Measurements from ENCODE around the gene CCDC33. TPM values are rescaled to one million over a fixed set of nuclear protein-coding genes. Genes with fewer than 3 reads are reported as not detected.

CCDC33 gene
- total and polyA plus RNA-seq, 2 experiments from 2014 or later: 2.6 to 2.8 TPM

GRCh38 chr15:74330861-74331408 is 94.8 kb downstream of the CCDC33 start:
- no peaks in the 10 kb centered on the region; the same call in 2 of the 3 replicates for H3K36me3 Mint-ChIP-seq (ENCODE audit: low read depth)
- H3K27me3 Mint-ChIP-seq (ENCODE audit: insufficient read depth, low read depth, poor library complexity): peaks cover 11% of the 10 kb centered on the region
- Histone ChIP-seq H3K9me2 (ENCODE audit: insufficient read depth) (no peaks in the 10 kb centered on the region), H3K4me3 (no peak overlapping the region), H3K79me2 (replicated peaks; ENCODE audit: insufficient read depth) (no peaks in the 10 kb centered on the region), H3K27me3 (ENCODE audit: insufficient read depth) (no peaks in the 10 kb centered on the region), H3K27ac (ENCODE audit: low read depth) (no peak overlapping the region), H4K20me1 (replicated peaks; ENCODE audit: insufficient read depth) (no peaks in the 10 kb centered on the region), H3K4me1 (ENCODE audit: insufficient read depth) (no peaks in the 10 kb centered on the region; the same call in 1 of the 2 replicates), H2AFZ (no peak overlapping the region), H3K36me3 (ENCODE audit: insufficient read depth) (no peaks in the 10 kb centered on the region), H3F3A (replicated peaks; ENCODE audit: low read depth) (no peaks in the 10 kb centered on the region), H3K4me2 (no peak overlapping the region)
- no peaks in the 10 kb centered on the region for H3K9me3 Mint-ChIP-seq
- TF ChIP-seq STAT1 (IDR thresholded peaks at IDR 0.05; ENCODE audit: unreplicated experiment) (no peak), CREB1 (CRISPR knock-in tag; IDR thresholded peaks at IDR 0.05; ENCODE audit: low read depth) (no peak), REST (IDR thresholded peaks at IDR 0.05; ENCODE audit: unreplicated experiment) (no peak), EZH2 (IDR thresholded peaks at IDR 0.05; ENCODE audit: low read depth, unreplicated experiment) (no peak), ETS1 (IDR thresholded peaks at IDR 0.05) (no peak), ZNF114 (CRISPR knock-in tag; IDR thresholded peaks at IDR 0.05) (no peak)
- peaks cover 14% of the 10 kb centered on the region for H3K4me1 Mint-ChIP-seq
- DNase-seq (ENCODE audit: low spot score) (no peak), ATAC-seq (no peak)
- no peak overlapping the region for H3K27ac Mint-ChIP-seq
- H3K4me3 Mint-ChIP-seq: no peak overlapping the region

DNA sequence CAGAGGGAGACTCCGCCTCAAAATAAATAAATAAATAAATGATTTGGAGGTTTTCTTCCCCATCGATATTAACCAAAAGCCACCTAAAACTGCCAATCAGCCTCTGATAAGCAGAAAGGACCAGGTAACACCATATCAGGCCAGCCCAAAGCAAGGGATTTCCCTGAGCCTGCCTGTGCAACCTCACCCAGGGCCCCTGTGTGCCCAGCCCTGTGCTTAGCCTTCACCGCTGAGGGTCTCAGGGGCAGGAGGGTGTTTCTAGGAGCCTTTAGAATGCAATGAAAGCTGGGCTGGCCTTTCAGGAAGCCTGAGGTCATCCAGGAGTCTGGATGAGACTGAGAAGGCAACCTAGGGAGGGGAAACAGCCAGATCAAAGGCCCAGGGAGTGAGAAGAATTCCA is 95.9 kb downstream of the CCDC33 start:
- Mint-ChIP-seq H3K4me3 (no peak overlapping the region), H3K27me3 (ENCODE audit: insufficient read depth, low read depth, poor library complexity) (peaks cover 13% of the 10 kb centered on the region), H3K9me3 (no peaks in the 10 kb centered on the region), H3K4me1 (peaks cover 14% of the 10 kb centered on the region), H3K36me3 (ENCODE audit: low read depth) (no peaks in the 10 kb centered on the region; the same call in 2 of the 3 replicates), H3K27ac (no peak overlapping the region)
- TF ChIP-seq CREB1 (CRISPR knock-in tag; IDR thresholded peaks at IDR 0.05; ENCODE audit: low read depth): no peak
- ATAC-seq (no peak), DNase-seq (ENCODE audit: low spot score) (no peak)
- H3K79me2 ChIP-seq (replicated peaks; ENCODE audit: insufficient read depth): no peaks in the 10 kb centered on the region
- no peaks in the 10 kb centered on the region for H3K9me2 ChIP-seq (ENCODE audit: insufficient read depth)
- no peaks in the 10 kb centered on the region for H3F3A ChIP-seq (replicated peaks; ENCODE audit: low read depth)
- no peak overlapping the region for H3K4me3 ChIP-seq
- H3K36me3 ChIP-seq (ENCODE audit: insufficient read depth): no peaks in the 10 kb centered on the region
- H3K4me2 ChIP-seq: no peak overlapping the region
- H3K4me1 ChIP-seq (ENCODE audit: insufficient read depth): no peaks in the 10 kb centered on the region
- H3K27ac ChIP-seq (ENCODE audit: low read depth): no peak overlapping the region
- no peaks in the 10 kb centered on the region for H3K27me3 ChIP-seq (ENCODE audit: insufficient read depth)
- no peaks in the 10 kb centered on the region for H4K20me1 ChIP-seq (replicated peaks; ENCODE audit: insufficient read depth)
- no peak overlapping the region for H2AFZ ChIP-seq

Measured in GM23338 (cell line).